ENCODE data around the gene TTC31. TPM values are rescaled to one million over a fixed set of nuclear protein-coding genes. Genes with fewer than 3 reads are reported as not detected.

TTC31 gene
- total RNA-seq, 2 experiments from 2014 or later, result 20.6 to 26.1 TPM

DNA sequence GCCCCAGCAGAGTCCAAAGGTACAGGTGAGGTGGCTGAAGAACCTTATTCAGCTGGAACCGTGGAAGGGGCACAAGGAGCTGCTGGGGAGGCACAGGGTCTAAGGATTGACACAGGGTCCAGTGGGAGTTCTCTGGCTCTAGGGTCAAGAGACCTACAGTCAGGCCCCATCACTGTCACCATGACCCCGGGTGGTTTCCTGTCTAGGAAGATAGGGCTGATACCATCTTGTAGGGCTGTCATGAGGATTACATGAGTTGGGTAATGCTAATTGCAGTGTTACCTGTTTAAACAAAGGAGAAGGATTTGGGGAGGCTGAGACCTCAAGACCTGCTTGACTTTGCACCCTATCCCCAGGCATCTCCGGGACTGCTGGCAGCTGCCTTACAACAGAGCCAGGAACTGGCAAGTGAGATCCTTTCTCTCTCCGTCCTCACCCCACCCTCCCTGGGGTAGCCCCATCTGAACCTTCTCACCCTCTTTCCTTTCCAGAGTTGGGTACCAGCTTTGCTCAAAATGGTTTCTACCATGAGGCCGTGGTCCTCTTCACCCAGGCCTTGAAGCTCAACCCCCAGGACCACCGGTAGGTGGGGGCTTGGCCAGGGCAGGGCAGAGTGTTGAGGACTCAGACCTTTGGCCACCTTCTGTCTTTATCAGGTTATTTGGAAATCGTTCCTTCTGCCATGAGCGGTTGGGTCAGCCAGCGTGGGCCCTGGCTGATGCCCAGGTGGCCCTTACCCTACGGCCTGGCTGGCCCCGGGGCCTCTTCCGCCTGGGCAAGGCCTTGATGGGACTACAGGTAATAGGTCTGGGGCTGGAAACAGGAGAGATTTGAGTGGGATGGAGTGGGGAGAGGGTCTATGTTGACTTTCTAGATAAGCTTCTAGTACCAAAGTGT lies 9.0 kb downstream of the TTC31 start:
- Histone ChIP-seq H3K9me3 (ENCODE audit: control insufficient read depth in 1 of 2, insufficient read depth in 1 of 2, low read length in 2 of 2) (no peaks in the 10 kb centered on the region), H3K4me1 (ENCODE audit: insufficient read depth, low read length) (no peaks in the 10 kb centered on the region), H3K27ac (ENCODE audit: low read depth in 1 of 2, low read length in 2 of 2) (no peak overlapping the region), H3K36me3 (ENCODE audit: insufficient read depth, low read length) (peaks cover 56% of the 10 kb centered on the region), H3K4me3 (ENCODE audit: low read length) (no peak overlapping the region), H3K27me3 (ENCODE audit: control insufficient read depth in 1 of 2, insufficient read depth in 2 of 2, low read length in 2 of 2) (no peaks in the 10 kb centered on the region)
- Mint-ChIP-seq H3K4me1 (ENCODE audit: low read depth) (no peaks in the 10 kb centered on the region), H3K36me3 (ENCODE audit: low read depth) (peaks cover 61% of the 10 kb centered on the region), H3K27ac (no peak overlapping the region), H3K27me3 (no peaks in the 10 kb centered on the region), H3K4me3 (no peak overlapping the region), H3K9me3 (no peaks in the 10 kb centered on the region)
- DNase-seq, result no peak
- POLR2A ChIA-PET, result no interaction called here
- TF ChIP-seq, protein P1, sequence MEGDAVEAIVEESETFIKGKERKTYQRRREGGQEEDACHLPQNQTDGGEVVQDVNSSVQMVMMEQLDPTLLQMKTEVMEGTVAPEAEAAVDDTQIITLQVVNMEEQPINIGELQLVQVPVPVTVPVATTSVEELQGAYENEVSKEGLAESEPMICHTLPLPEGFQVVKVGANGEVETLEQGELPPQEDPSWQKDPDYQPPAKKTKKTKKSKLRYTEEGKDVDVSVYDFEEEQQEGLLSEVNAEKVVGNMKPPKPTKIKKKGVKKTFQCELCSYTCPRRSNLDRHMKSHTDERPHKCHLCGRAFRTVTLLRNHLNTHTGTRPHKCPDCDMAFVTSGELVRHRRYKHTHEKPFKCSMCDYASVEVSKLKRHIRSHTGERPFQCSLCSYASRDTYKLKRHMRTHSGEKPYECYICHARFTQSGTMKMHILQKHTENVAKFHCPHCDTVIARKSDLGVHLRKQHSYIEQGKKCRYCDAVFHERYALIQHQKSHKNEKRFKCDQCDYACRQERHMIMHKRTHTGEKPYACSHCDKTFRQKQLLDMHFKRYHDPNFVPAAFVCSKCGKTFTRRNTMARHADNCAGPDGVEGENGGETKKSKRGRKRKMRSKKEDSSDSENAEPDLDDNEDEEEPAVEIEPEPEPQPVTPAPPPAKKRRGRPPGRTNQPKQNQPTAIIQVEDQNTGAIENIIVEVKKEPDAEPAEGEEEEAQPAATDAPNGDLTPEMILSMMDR (IDR thresholded peaks at IDR 0.05), result no peak
- intact Hi-C loops (cut with DNase I, micrococcal nuclease), result no loop called here
- no peak for ATAC-seq (ENCODE audit: poor library complexity)
- CTCF ChIA-PET, result no interaction called here

DNA sequence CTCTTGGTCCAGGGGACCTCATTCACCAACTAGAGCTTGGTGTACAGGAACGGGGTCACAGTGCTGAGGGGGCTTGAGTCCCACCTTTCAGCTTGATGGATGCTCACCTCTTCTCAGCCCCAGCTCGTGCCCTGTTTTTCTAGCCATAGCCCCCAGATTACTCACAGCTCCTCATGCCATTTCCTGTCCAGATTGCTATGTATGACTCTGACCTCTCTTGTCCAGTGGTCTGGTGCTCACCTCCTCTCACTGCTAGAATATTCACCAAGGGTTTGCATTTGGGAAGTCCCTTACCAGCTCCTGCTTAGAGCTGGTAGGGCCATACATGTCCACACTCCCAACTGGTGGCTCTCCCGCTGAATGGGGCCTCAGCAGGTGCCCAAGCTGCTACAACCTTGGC lies 10.7 kb downstream of the TTC31 start:
- H3K36me3 ChIP-seq (ENCODE audit: insufficient read depth, low read length), result peaks cover 51% of the 10 kb centered on the region
- H3K27ac ChIP-seq (ENCODE audit: low read depth in 1 of 2, low read length in 2 of 2), result no peak overlapping the region
- peaks cover 4 to 9% of the 10 kb centered on the region in 2 experiments for H3K27me3 ChIP-seq (ENCODE audit: control insufficient read depth in 1 of 2, insufficient read depth in 2 of 2, low read length in 2 of 2)
- no peak overlapping the region for H3K4me3 ChIP-seq (ENCODE audit: low read length)
- H3K4me1 ChIP-seq (ENCODE audit: insufficient read depth, low read length), result peaks cover 12% of the 10 kb centered on the region
- ChIA-PET CTCF (no interaction called here), POLR2A (no interaction called here)
- intact Hi-C loops (cut with DNase I, micrococcal nuclease), result no loop called here
- peaks cover 0 to 10% of the 10 kb centered on the region in 2 experiments for H3K9me3 ChIP-seq (ENCODE audit: control insufficient read depth in 1 of 2, insufficient read depth in 1 of 2, low read length in 2 of 2)
- Mint-ChIP-seq H3K9me3 (no peaks in the 10 kb centered on the region), H3K4me3 (no peak overlapping the region), H3K36me3 (ENCODE audit: low read depth) (peaks cover 54% of the 10 kb centered on the region), H3K4me1 (ENCODE audit: low read depth) (peaks cover 12% of the 10 kb centered on the region), H3K27ac (no peak overlapping the region), H3K27me3 (peaks cover 11% of the 10 kb centered on the region)
- TF ChIP-seq, protein P1 (IDR thresholded peaks at IDR 0.05), result no peak
- ATAC-seq (ENCODE audit: poor library complexity), result no peak
- DNase-seq, result no peak

DNA sequence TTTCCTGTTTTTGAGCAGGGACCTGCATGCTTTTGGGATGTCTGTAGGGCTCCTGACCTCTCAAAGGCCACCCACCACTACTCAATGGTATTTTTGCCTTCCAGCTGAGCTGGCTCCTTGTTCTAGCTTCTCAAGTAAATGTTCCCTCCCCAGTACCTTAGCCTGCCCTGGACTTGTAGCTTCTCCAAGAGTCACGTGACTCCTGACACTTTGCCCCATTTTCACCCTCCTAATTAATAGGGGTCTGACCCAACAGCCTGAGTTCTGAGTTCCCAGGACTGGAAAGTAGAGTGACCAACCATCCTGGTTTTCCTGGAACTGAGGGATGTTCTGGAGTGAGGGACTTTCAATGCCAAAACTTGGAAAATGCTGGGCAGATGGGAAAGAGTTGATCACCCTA lies 12.6 kb downstream of the TTC31 start:
- TF ChIP-seq, protein P1 (IDR thresholded peaks at IDR 0.05), result no peak

More for the DNA sequence above, 12.6 kb downstream of the TTC31 start:
- Histone ChIP-seq H3K9me3 (ENCODE audit: control insufficient read depth in 1 of 2, insufficient read depth in 1 of 2, low read length in 2 of 2) (peaks cover 0 to 19% of the 10 kb centered on the region in 2 experiments), H3K36me3 (ENCODE audit: insufficient read depth, low read length) (peaks cover 36% of the 10 kb centered on the region), H3K4me1 (ENCODE audit: insufficient read depth, low read length) (peaks cover 28% of the 10 kb centered on the region), H3K27me3 (ENCODE audit: control insufficient read depth in 1 of 2, insufficient read depth in 2 of 2, low read length in 2 of 2) (peaks cover 19 to 28% of the 10 kb centered on the region in 2 experiments), H3K4me3 (ENCODE audit: low read length) (no peak overlapping the region), H3K27ac (ENCODE audit: low read depth in 1 of 2, low read length in 2 of 2) (no peak overlapping the region)
- no peak overlapping the region for H3K27ac Mint-ChIP-seq
- no peaks in the 10 kb centered on the region for H3K9me3 Mint-ChIP-seq
- POLR2A ChIA-PET, result no interaction called here
- ATAC-seq (ENCODE audit: poor library complexity), result no peak
- CTCF ChIA-PET, result no interaction called here
- intact Hi-C loops (cut with DNase I, micrococcal nuclease), result no loop called here
- no peak overlapping the region for H3K4me3 Mint-ChIP-seq
- H3K36me3 Mint-ChIP-seq (ENCODE audit: low read depth), result peaks cover 40% of the 10 kb centered on the region
- H3K4me1 Mint-ChIP-seq (ENCODE audit: low read depth), result peaks cover 28% of the 10 kb centered on the region
- no peak for DNase-seq
- peaks cover 28% of the 10 kb centered on the region for H3K27me3 Mint-ChIP-seq
